HG03060 (cell line): ENCODE results near the gene AXL.
"Not testable (repeated sequence)": the region's sequence is repeated elsewhere in the genome, so short reads cannot be mapped to it uniquely, and the experiment has no call there.

Experiments used
- ATAC-seq: cut with Tn5 transposase; IDR thresholded peaks from one replicate; pipeline ENCODE4 v1.9.1; 2021; ENCODE audit warnings: low read depth, moderate number of reproducible peaks; ENCODE audit not compliant: unreplicated experiment

Gene AXL

DNA sequence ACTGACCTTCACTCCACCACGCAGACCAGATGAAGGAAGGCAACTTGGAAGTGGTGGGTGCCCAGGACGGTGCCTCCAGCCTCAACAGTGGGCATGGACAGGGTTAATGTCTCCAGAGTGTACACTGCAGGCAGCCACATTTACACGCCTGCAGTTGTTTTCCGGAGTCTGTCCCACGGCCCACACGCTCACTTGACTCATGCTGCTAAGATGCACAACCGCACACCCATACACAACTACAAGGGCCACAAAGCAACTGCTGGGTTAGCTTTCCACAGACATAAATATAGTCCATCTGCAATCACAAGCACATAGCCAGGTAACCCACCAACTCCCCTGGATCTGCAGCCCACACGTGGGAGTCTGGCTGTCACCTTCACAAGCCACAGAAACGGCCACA lies 12.6 kb upstream of the AXL start:
- no peak for ATAC-seq

DNA sequence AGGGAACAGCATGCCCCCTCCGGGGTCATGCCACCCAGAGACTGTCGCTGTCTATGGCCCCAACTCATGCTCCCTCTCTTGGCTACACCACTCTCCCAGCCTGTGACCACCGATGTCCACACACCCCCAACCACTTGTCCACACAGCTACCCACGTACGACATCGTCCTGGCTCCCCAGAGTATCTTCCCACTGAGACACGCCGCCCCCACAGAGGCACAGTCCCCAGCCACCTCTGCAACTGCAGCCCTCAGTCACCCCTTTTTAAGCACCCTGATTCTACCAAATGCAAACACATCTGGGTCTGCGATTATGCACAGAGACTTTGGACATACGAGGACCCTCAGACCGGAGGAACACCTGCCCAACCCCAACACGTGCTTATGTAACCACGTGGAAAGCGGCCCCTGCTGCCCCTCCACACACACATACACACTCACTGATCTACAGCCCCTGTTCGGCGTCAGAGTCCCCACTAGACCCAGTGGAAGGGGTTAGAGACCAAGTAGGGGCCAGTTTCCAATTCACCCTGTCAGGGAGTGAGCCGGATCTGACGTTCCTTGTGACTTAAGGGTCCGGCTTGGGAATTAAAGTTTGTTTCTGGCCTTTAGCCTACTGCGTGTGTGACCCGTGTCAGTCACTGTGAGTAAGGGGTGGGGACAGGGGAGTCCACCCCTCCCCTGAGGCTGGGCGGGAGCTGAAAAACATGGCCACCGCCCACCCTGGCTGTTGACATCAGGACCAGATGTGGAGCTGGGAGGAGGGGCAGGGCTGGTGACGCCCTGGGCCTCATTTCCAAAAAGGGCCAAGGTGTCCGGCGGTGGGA lies 11.9 kb upstream of the AXL start:
- no peak for ATAC-seq

DNA sequence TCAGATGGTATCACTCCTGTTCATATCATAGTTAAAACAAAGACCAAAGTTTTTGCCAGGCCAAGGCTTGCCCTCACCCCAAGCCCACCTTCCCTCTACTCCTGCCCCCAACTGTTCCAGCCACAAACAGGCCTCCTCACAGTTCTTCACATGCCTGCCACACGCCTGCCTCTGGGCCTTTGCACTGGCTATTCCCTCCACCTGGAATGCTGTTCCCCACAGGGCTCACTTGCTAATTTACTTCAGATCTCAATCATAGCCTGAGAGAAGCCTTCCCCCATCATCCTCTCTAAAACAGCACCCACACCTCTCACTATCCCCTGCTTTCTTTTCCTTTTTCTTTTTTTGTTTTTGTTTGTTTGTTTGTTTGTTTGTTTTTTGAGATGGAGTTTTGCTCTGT lies 4.9 kb upstream of the AXL start:
- ATAC-seq: no peak

DNA sequence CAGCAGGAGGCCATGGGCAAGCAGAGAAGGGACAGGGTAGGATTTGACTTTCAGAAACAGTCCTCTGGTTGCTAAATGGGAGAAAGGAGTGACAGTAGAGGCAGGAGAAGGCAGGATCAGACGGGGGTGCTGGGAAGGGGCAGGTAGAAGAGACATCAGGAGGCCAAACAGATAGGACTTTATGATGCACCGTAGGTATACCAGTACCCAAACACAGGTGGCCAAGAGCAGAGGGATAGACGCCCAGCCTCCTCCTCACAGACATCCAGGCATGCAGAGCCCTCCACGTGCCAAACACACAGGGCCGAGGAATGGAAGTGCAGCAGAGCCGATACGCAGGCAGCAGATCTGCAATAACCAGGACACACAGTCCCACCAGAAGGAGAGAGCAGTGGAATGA lies 1.3 kb upstream of the AXL start:
- no peak for ATAC-seq

DNA sequence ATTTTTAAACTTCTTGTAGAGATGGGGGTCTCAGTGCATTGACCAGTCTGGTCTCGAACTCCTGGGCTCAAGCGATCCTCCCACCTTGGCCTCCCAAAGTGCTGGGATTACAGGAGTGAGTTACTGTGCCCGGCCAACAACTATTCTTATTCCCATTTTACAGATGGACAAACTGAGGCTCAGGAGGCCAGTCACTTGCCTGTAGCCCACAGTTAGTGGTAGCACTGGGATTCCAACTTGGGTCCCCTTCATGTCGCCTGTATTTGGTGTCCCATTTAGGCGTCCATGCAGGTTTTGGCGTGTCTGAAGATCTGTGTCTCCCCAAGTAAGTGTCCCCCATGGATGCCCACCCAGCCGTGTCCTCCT lies 791 bp upstream of the AXL start:
- ATAC-seq: no peak

DNA sequence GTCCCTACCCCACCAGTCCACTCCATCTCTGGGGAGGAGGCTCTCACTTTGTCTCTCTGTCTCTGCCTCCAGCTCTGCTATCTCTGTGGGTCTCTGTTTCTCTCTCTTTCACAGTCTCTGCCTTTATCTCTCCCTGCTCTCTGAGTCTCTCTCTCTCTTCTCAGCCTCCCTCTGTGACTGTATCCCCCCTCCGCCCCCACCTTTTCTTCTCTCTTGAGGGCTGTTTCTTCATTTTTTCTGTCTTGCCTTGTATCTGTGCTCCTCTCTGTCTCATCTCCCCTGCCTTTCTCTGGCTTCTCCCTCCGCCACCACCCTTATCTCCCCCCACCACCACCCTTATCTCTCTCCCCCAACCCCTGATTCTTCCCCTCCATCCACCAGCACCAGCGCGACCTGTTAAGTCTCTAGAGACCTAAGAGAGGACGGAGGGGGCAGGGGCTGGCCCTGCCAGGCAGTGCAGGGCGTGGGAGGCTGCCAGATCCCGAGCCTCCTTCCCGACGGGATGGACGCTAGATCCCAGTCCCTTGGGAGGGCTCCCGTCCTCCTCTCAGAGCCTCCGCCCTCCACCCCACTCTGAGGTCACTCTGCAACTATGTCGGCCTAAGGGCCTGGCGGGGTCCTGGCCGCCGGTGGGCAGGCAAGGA lies 1.0 kb downstream of the AXL start:
- no peak for ATAC-seq

DNA sequence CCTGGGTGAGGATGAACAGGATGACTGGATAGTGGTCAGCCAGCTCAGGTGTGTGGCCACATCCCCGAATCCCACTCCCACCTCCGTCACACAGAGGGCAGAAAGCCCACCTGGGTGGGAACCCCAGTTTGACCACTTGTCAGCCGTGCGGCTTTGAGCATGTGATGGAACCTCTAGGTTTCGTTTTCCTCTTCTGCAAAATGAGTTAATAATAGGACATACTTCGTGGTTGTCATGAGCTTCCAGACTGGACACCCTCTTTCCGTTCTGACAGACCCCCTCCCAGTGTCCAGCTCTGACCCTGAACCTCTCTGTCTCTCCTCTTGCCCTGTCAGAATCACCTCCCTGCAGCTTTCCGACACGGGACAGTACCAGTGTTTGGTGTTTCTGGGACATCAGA lies 1.8 kb downstream of the AXL start:
- no peak for ATAC-seq

DNA sequence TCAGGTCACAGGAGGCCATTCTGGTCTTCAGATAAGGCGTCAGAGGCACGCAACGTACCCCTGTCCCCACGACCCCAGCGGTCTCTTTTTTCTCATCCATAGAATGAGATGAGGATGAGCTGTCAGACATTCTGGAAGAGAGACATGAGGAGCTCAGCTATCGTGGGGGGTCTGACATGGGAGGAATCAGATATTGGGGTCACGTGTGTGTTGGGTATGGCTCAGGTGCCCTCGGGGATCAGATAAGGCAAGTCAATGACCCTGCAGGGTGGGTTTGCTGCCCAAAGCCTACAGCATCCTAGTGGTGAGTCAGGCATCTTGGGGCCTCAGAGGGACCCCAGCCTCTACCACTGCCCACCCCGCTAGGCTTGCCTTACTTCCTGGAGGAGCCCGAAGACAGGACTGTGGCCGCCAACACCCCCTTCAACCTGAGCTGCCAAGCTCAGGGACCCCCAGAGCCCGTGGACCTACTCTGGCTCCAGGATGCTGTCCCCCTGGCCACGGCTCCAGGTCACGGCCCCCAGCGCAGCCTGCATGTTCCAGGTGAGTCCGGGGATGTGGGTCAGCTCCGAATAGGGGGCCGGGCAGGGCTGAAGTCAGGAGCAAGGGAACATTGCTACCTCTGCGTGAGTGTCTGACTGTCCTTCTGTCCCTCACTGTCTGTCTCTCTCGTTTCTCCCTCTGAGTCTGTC lies 2.6 kb downstream of the AXL start:
- no peak for ATAC-seq

DNA sequence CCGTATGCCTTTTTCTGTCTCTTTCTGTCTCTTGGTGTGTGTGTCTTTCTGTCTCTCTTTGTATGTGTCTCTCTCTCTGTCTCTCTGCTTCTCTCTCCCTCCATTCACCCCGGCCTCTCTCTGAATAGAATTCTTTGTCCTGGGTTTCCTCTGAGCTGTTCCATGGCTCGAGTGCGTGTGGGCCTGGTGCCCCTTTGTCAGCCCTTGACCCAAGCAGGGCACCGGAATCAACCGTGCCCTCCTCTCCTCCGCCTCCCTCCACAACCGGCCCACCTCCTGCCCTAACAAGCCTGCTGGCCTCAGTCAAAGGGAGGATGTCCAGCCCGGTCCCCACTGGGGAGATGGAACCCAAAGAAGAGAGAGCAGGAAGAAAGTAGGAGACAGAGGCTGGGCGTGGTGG lies 3.2 kb downstream of the AXL start:
- ATAC-seq: no peak

DNA sequence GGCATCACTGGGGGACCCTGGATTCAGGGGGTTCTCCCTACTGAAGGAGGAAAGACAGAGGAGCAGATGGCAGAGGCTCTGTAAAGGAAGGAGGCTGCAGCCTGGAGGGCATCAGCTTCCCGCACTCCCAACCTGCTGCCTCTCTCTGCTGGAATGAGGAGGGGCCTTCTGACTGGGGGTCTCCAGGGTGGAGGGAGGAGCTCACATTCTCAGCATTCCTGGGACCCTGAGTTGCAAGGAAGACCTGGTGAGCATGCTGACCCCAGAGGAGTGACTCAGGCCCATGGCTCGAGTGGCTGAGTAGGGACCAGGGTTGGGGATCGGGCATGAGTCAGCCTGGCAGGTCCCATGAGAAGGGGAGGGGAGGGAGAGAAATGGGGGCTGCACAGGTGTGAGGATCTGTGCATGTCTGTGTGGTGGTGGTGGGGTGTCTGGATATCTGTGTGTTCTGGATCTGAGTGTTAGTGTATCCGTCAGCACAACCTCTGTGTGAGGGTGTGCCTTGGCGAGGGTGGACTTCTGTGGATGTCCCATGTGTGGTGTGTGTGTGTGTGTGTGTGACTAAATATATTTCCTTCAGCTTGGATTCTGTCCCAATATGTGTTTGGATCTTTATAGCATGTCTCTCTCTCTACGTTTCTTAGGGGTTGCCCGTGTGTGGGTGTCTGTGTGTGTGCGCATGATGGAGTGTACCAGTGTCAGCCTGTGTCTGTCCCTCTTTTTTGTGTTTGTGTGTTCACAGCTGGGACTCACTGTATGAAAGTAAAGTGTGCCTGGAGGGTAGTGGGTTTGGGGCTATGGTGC lies 4.6 kb downstream of the AXL start:
- no peak for ATAC-seq

DNA sequence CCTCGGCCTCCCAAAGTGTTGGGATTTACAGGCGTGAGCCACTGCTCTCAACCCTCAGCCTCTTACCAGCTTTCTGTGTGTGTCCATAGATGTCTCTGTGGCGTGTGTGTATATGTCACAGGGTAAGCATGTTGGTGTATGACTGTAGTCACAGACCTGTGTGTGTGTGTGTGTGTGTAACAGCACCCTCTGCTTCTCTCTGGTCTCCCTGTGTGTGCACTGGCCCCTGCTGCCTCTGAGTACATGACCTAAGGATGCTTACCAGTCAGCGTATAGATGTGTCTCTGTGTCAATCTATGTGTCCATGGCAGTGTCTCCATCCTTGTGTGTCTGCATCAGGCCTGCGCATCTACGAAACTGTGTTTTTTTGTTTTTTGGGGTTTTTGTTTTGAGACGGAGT lies 5.6 kb downstream of the AXL start:
- no peak for ATAC-seq

DNA sequence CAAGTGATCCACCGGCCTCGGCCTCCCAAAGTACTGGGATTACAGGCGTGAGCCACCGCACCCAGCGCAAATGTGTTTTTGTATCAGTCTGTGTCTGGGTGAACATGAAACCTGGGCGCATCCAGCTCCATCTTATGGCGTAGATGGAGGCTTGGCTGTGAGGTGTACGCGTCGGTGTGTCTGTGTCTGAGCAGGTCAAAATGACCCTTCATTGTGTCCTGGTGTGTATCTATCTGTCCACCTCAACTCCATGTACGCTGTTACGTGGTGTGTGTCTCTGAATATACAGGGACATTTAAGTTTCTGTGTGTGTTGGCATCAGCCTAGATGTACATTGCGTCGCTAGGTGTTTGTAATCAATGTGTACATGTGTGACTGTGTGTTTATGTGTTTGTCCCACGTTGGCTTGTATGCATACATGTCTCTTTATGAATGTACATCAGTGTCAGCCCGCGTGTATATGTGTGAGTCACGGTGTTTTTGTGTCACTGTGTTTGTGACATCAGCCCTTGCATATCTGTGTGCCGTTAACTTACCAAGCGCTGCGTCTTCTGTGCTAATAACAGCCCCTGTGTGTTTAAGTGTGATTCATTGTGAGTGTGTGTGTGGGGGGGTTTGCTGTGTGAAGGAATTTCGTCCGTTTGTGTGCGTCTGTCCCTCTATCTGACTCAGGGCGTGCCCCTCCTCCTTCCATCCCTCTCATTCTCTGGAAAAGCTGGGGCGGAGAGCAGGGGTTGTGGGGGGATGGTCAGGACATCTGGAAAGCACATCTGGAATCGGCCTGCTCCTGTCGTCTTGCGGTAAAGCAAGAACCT lies 6.4 kb downstream of the AXL start:
- no peak for ATAC-seq

DNA sequence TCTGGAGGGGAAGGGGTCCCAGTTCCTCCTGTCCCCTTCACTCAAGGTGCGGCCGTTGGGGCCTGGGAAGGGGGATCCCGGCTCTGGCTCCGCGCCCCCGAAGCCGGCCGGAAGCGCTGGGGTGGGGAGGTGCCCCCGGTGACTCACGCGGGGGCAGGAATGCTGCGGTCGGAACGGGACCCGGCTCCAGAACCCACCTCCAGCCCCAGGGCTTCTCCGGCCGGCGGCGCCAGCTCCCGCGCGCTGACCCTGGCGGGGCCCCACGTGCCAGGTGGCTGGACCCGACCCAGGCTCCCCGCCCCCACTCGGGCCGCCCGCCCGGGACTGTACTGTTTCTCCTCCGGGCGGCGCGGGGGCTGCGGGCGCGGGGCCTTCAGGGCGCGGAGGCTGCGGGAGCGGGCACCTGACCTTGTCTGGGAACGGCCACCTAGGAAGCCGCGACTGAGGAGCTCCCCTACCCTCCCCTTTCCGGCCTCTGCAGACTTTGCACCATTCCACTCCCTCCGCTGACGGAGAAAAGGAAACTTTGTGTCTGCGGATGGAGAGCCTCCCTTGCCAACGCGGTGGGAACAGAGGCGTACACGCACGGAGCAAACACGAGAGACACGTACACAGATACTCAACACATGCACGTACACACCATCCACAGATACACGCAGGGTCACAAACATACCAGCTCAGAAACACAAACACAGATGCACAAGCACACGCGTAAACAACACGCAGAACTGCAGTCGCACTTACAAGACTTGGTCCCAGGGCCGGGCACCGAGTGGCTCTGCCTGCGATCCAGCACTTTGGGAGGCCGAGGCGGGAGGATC lies 7.2 kb downstream of the AXL start:
- ATAC-seq: no peak

DNA sequence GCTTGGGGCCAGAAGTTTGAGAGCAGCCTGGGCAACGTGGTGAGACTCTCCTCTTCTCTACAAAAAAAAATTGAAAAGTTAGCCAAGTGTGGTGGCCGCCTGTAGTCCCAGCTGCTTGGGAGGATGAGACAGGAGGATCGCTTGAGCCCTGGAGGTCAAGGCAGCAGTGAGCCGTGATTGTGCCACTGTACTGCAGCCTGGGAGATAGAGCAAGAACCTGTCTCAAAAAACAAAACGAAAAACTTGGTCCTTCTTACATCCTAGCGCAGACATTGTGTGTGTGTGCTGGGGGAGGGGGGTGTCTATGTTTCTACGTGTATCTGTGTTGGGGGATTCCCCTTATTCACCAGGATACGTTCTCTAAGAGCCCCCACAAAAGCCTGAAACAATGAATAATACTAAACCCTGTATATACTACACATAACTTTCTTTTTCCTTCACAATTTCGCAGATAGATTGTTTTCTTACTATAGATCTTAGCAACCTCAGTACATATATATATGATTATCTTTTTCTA lies 7.9 kb downstream of the AXL start:
- no peak for ATAC-seq

DNA sequence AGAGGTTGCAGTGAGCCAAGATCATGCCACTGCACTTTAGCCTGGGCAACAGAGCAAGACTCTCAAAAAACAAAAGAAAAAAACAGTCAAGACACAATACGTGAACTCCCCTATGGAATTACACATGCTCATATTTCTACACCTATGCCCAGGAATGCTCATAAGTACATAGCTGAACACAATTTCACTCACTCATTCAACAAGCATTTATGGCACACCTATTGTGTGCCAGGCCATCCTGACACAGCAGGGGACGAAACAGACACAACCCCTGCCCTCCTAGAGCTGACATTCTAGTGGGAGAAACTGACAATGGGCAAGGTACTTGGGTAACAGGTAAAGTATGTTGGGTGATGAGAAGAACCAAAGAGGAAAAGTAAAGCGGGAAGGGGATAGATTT lies 9.5 kb downstream of the AXL start:
- ATAC-seq: no peak

DNA sequence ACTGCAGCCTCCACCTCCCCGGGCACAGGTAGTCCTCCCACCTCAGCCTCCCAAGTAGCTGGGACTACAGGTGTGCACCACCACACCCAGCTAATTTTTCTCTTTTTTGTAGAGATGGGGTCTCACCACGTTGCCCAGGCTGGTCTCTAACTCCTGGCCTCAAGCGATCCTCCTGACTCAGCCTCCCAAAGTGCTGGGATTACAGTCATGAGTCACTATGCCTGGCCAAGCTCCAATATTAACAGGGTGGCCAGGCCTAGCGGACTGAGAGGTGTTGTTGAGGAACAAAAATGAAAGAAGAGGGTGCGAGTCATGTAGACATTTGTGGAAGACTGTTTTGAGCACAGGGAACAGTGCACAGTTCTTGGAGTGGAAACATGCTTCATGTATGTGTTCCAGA lies 10.3 kb downstream of the AXL start:
- ATAC-seq: not testable (repeated sequence)

DNA sequence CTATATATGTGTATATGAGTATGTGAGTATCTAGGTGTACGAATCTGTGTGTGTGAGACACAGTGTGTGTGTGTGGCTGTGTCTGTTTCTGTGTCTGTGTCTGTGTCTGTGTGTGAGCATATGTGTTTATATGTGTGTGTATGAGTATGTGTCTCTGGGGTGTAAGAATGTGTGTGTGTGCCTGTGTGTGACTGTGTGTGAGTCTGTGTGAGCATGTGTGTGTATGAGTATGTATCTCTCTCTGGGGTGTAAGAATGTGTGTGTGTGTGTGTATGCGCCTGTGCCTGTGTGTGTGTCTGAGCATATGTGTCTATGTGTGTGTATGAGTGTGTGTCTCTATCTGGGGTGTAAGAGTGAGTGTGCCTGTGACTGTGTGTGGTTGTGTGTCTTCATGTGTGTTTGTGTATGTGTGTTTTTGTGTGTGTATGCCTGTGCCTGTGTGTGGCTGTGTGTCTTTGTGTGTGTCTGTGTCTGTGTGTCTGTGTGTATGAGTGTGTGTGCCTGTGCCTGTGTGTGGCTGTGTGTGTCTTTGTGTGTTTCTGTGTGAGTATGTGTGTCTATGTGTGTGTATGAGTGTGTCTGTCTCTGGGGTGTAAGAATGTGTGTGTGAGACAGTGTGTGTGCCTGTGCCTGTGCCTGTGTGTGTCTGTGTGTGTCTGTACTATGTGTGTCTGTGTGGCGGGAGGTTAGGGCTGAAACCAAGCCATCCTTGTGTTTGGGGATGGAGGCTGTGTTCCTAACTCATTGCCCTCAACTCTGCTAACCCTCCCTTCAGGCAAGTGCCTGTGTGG lies 11.2 kb downstream of the AXL start:
- ATAC-seq: no peak

DNA sequence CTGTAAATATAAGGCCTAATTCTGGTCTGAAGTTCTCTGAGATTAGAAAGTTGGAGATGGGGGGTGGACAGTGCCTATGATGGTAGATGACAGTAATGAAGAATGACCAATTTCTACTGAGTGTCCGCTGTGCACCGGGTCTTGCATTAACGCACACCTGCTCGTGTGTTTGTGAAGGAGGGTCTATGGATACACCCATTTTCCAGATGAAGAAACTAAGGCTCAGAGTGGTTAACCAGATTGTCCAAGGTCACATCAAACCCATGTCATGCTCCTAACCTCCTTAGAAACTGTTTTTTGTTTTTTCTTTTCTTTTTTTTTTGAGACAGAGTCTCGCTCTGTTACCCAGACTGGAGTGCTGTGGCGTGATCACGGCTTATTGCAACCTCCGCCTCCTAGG lies 13.7 kb downstream of the AXL start:
- ATAC-seq: no peak
